Psoas muscle (tissue), 8 donors: Measurements from ENCODE around the gene PEX5. TPM values are rescaled to one million over a fixed set of nuclear protein-coding genes. Genes with fewer than 3 reads are reported as not detected.

Experiments
- ATAC-seq, 4 donors: fragments of 200-7000 bp; cut with Tn5 transposase; one replicate each; pipeline ENCODE4 v1.9.1; 2020; ENCODE audit warnings: moderate library complexity in 3 of 4, mild to moderate bottlenecking in 2 of 4
- DNase-seq, 2 donors: peaks; one replicate each; pipeline ENCODE4 v3.0.0-alpha.2; 2020
- H3K27ac ChIP-seq: fragments of 200-600 bp; one replicate; pipeline ENCODE4 v1.8.0; 2022
- H3K27me3 ChIP-seq, 3 donors: fragments of 200-600 bp in 1 of 3; one replicate each; pipeline versions ENCODE4 v1.6.1 to v1.8.0; 2013 to 2022; ENCODE audit warnings: low read length in 2 of 3, mild to moderate bottlenecking in 2 of 3, moderate library complexity in 1 of 3; ENCODE audit not compliant: insufficient read depth in 3 of 3
- H3K36me3 ChIP-seq, 2 donors: fragments of 200-600 bp in 1 of 2; one replicate each; pipeline versions ENCODE4 v1.6.1 to v1.8.0; 2013 to 2022; ENCODE audit warnings: low read depth in 1 of 2, mild to moderate bottlenecking in 1 of 2, moderate library complexity in 1 of 2; ENCODE audit not compliant: insufficient read depth in 1 of 2
- H3K4me1 ChIP-seq: fragments of 200-600 bp; one replicate; pipeline ENCODE4 v1.8.0; 2022
- H3K4me3 ChIP-seq: fragments of 200-600 bp; one replicate; pipeline ENCODE4 v1.8.0; 2022; ENCODE audit warnings: mild to moderate bottlenecking
- H3K9me3 ChIP-seq: fragments of 200-600 bp; one replicate; pipeline ENCODE4 v1.8.0; 2022
- CTCF ChIP-seq: fragments of 200-600 bp; IDR thresholded peaks from one replicate; pipeline ENCODE4 v1.8.0; 2022; ENCODE audit warnings: antibody characterized with exemption
- WGBS, 3 donors: extraction: QIAGEN DNeasy Blood & Tissue Kit; methylation state at CpG; one replicate each; pipeline versions ENCODE4 v1.1.6 to v1.1.7; 2013; 5-methylcytosine and 5-hydroxymethylcytosine counted together
- intact Hi-C, 2 donors: fragments of 100-400 bp; cut with DNase I; formaldehyde crosslinking; loops; one replicate each; pipeline versions ENCODE4 v1.11.0 to v1.14.2; 2022
- long read RNA-seq, 2 donors: library from polyadenylated mRNA; unstranded; transcript quantifications; one replicate each; pipeline ENCODE4 v2.0.0, GENCODE V29; 2021
- polyA plus RNA-seq, 3 donors: library from polyadenylated mRNA; stranded (reverse); fragments of 200-250 nt; gene quantifications; one replicate each; pipeline ENCODE4 v1.2.3, GENCODE V29; 2013
- total RNA-seq, 4 donors: library from RNA; stranded (reverse); fragmentation: NEBNext Ultra II Directional in 2 of 4; extraction: Animal tissue kit (Norgen Biotek cat#: 25700) in 2 of 4; gene quantifications; one replicate each; pipeline versions ENCODE4 v1.2.1 to v1.2.4, GENCODE V29; 2021 to 2023
- donor health status: healthy with polysubstance abuse.
- donor health status: DM: no; HTN: no; CAD: no; lungs with moderate emphysema.
- donor health status: Bipolar disorder and iron deficiency.
- donor health status: healthy.
- donor health status: DM: yes; HTN: yes; CAD: no.
- donor health status: DM: no; HTN: no; CAD: no.
- donor health status: DM: no; HTN: no; CAD: no.
- donor health status: DM: yes; HTN: yes; CAD: no.

The PEX5 gene
- total RNA-seq: 100 to 1,000 TPM in 2 of 4 donors, 10 to 100 TPM in 2; 54.6 to 103 (median 94.2) TPM
- 10 to 100 TPM; 51.9 to 98.9 (median 73.0) TPM for polyA plus RNA-seq
- long read RNA-seq, donor 1, partial matches to known transcripts: 6 of 24 reads
- long read RNA-seq, donor 1, other reads (novel, unspliced or antisense): 11 of 24 reads
- long read RNA-seq, donor 2, transcript PEX5-201 (15 exons, 3,252 nt): major isoform, 11 of 29 reads
- long read RNA-seq, donor 2, partial matches to known transcripts: 5 of 29 reads
- long read RNA-seq, donor 2, other reads (novel, unspliced or antisense): 12 of 29 reads

- WGBS, 3 donors: 0 to 1% (median 1%) methylated on average over 47 to 68 of the region's 68 CpGs
- Histone ChIP-seq H3K36me3 (peaks cover 2 to 38% of the 10 kb centered on the region in 2 donors), H3K4me3 (peak within 1 kb of the TSS; percentile 99), H3K4me1 (peaks cover 20% of the 10 kb centered on the region), H3K27ac (peak within 1 kb of the TSS; percentile 99), H3K9me3 (no peaks in the 10 kb centered on the region), H3K27me3 (no peaks in the 10 kb centered on the region)
- ATAC-seq (peak; percentile 93 to 96 (median 94)), DNase-seq (peak; percentile 88 to 95)
- intact Hi-C loops: loop anchor here (5.0 to 10.0 kb wide), 2 partner anchors 132 to 845 kb away; partner anchors contain the start of gene FOXJ2 (in 1 of the 2)
- no peak for TF ChIP-seq CTCF
Measured at GRCh38 chr12:7189398-7190267, at the start of gene PEX5. Gene PEX5, plus strand, starts transcription at chr12:7189686. Its CDS starts 692 bp downstream, at chr12:7190378.

GRCh38 chr12:7141351-7142005, 48.0 kb upstream of the PEX5 start:
- H3K27ac ChIP-seq: no peak overlapping the region
- intact Hi-C loops: loop anchor here in 1 of 2 donors (10.0 kb wide), 1 partner anchor 493 kb away; no protein-coding TSS in a partner anchor
- H3K4me1 ChIP-seq: no peaks in the 10 kb centered on the region
- H3K27me3 ChIP-seq: no peaks in the 10 kb centered on the region
- DNase-seq (no peak), ATAC-seq (peak in 1 of 4 donors; percentile 9)
- 49 to 64% (median 51%) methylated on average over 7 of the region's 7 CpGs for WGBS, 3 donors
- no peaks in the 10 kb centered on the region for H3K36me3 ChIP-seq
- TF ChIP-seq CTCF: no peak
- H3K4me3 ChIP-seq: no peak overlapping the region
- no peaks in the 10 kb centered on the region for H3K9me3 ChIP-seq

DNA sequence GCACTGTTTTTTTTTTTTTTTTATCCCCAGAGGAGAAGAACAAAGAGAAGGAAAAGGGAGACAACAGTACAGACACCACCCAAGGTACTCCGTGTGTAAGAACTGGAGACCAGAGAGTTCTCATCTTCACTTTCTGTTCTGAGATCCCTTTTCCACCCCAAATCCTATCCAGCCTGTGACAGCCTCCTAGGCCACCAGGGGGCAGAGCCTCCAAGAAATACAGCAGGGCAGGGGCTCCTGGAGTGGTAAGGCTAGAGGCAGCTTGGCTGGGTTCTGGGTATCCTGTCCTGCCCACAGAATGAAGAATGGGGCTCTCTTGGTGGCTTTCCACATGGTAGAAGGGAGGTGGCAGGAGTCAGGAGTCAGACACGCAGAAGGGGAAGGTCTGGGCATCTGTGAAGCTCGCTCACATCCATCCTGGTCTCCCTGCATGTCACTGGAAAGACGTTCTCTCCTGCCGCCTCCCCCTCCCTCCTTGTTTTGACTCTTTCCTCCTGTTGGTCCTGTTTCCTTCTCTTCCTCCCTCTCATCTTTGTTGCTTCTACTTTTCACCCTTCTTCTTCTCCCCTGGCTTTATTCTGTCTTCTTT, 47.3 kb upstream of the PEX5 start:
- Histone ChIP-seq H3K27me3 (no peaks in the 10 kb centered on the region), H3K36me3 (no peaks in the 10 kb centered on the region), H3K9me3 (no peaks in the 10 kb centered on the region), H3K4me3 (no peak overlapping the region), H3K4me1 (no peaks in the 10 kb centered on the region), H3K27ac (no peak overlapping the region)
- 59 to 76% (median 75%) methylated on average over 5 of the region's 5 CpGs for WGBS, 3 donors
- ATAC-seq (peak in 2 of 4 donors; percentile 76), DNase-seq (no peak)
- peak; percentile 65 for TF ChIP-seq CTCF
- intact Hi-C loops: loop anchor here in 1 of 2 donors (10.0 kb wide), 1 partner anchor 493 kb away; no protein-coding TSS in a partner anchor

DNA sequence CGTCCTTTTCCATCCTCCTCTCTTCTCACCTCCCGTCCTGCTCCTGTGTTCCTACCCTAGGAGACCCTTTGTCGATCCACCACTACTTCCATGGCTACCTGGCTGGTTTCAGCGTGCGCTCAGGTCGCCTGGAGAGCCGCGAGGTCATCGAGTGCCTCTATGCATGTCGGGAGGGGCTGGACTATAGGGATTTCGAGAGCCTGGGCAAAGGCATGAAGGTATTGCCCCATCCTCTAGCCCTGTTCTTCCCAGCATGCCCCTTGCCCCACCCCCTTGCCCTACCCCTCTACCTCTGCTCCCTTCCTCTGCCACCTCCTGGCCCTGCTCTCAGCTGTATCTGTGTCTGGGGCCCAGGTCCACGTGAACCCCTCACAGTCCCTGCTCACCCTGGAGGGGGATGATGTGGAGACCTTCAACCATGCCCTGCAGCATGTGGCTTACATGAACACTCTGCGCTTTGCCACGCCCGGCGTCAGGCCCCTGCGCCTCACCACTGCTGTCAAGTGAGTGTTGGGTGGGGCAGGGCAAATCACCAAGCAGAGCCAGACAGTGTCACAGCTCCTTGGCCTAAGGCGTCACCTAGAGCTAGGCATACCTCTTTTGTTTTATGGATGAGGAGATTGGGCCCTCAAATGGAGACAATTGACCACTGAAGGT, 46.5 kb upstream of the PEX5 start:
- no peak for TF ChIP-seq CTCF
- no peaks in the 10 kb centered on the region for H3K36me3 ChIP-seq
- H3K9me3 ChIP-seq: no peaks in the 10 kb centered on the region
- no peaks in the 10 kb centered on the region for H3K27me3 ChIP-seq
- H3K4me3 ChIP-seq: no peak overlapping the region
- ATAC-seq (no peak), DNase-seq (no peak)
- H3K4me1 ChIP-seq: no peaks in the 10 kb centered on the region
- WGBS, 3 donors: 93 to 95% (median 93%) methylated on average over 18 of the region's 18 CpGs
- no peak overlapping the region for H3K27ac ChIP-seq
- intact Hi-C loops: loop anchor here in 1 of 2 donors (1.0 to 10.0 kb wide), 2 partner anchors 45 to 492 kb away; no protein-coding TSS in a partner anchor
